Measurements from ENCODE around the gene COX7A2L. TPM values are rescaled to one million over a fixed set of nuclear protein-coding genes. Genes with fewer than 3 reads are reported as not detected.

COX7A2L gene
- total and polyA plus RNA-seq, 2 experiments from 2014 or later = 112 to 149 TPM

GRCh38 chr2:42340045-42340937 lies 20.7 kb downstream of the COX7A2L start:
- H3K79me2 ChIP-seq (replicated peaks; ENCODE audit: insufficient read depth) = peaks cover 29% of the 10 kb centered on the region
- no peak for TF ChIP-seq EZH2 (IDR thresholded peaks at IDR 0.05; ENCODE audit: low read depth, unreplicated experiment)
- no peak for TF ChIP-seq EZH2phosphoT487 (IDR thresholded peaks at IDR 0.05; ENCODE audit: unreplicated experiment)
- no peak for TF ChIP-seq CREB1 (CRISPR knock-in tag; IDR thresholded peaks at IDR 0.05; ENCODE audit: low read depth)
- no peak for TF ChIP-seq JUNB (IDR thresholded peaks at IDR 0.05; ENCODE audit: unreplicated experiment)
- no peak for TF ChIP-seq ZNF331 (CRISPR knock-in tag; IDR thresholded peaks at IDR 0.05; ENCODE audit: low read depth)
- TF ChIP-seq STAT1 (IDR thresholded peaks at IDR 0.05; ENCODE audit: unreplicated experiment) = no peak
- H2AFZ ChIP-seq = no peak overlapping the region
- H3K9me2 ChIP-seq (ENCODE audit: insufficient read depth) = no peaks in the 10 kb centered on the region
- H3K36me3 Mint-ChIP-seq (ENCODE audit: low read depth) = peaks cover 18% of the 10 kb centered on the region
- no peak overlapping the region for H3K4me3 ChIP-seq
- H3F3A ChIP-seq (replicated peaks; ENCODE audit: low read depth) = 0 out of 2 replicates have a peak, but pooled peaks cover 3% of the 10 kb centered on the region
- H3K4me1 Mint-ChIP-seq = peaks cover 18% of the 10 kb centered on the region
- ATAC-seq = no peak
- no peaks in the 10 kb centered on the region for H3K27me3 ChIP-seq (ENCODE audit: insufficient read depth)
- no peaks in the 10 kb centered on the region; the same call in 1 of the 2 replicates for H3K4me1 ChIP-seq (ENCODE audit: insufficient read depth)
- H3K36me3 ChIP-seq (ENCODE audit: insufficient read depth) = no peaks in the 10 kb centered on the region
- H3K27me3 Mint-ChIP-seq (ENCODE audit: insufficient read depth, low read depth, poor library complexity) = peaks cover 23% of the 10 kb centered on the region
- no peak overlapping the region for H3K27ac ChIP-seq (ENCODE audit: low read depth)
- no peaks in the 10 kb centered on the region for H3K9me3 Mint-ChIP-seq
- no peak overlapping the region for H3K4me2 ChIP-seq
- H3K4me3 Mint-ChIP-seq = no peak overlapping the region
- no peak for DNase-seq (ENCODE audit: low spot score)
- peak overlapping the region; percentile 53 for H3K27ac Mint-ChIP-seq
- H4K20me1 ChIP-seq (replicated peaks; ENCODE audit: insufficient read depth) = peaks cover 15% of the 10 kb centered on the region

GRCh38 chr2:42339191-42339912 lies 21.7 kb downstream of the COX7A2L start:
- no peak for TF ChIP-seq ZNF331 (CRISPR knock-in tag; IDR thresholded peaks at IDR 0.05; ENCODE audit: low read depth)
- no peak for TF ChIP-seq ZNF114 (CRISPR knock-in tag; IDR thresholded peaks at IDR 0.05)
- TF ChIP-seq POLR2AphosphoS5 (IDR thresholded peaks at IDR 0.05; ENCODE audit: low read depth) = no peak
- 0 out of 4 replicates have a peak, but pooled peaks have one; percentile 19 to 25 for TF ChIP-seq CTCF (conservative IDR thresholded peaks at IDR 0.05; ENCODE audit: low read depth in 2 of 2)
- no peak for TF ChIP-seq REST (IDR thresholded peaks at IDR 0.05; ENCODE audit: unreplicated experiment)
- no peak for TF ChIP-seq CREB1 (CRISPR knock-in tag; IDR thresholded peaks at IDR 0.05; ENCODE audit: low read depth)
- TF ChIP-seq EZH2 (IDR thresholded peaks at IDR 0.05; ENCODE audit: low read depth, unreplicated experiment) = no peak
- no peak for TF ChIP-seq NANOG (IDR thresholded peaks at IDR 0.05; ENCODE audit: borderline replicate concordance)
- Histone ChIP-seq H3K4me3 (no peak overlapping the region), H3K4me2 (no peak overlapping the region), H3F3A (replicated peaks; ENCODE audit: low read depth) (0 out of 2 replicates have a peak, but pooled peaks cover 3% of the 10 kb centered on the region), H2AFZ (no peak overlapping the region), H3K79me2 (replicated peaks; ENCODE audit: insufficient read depth) (peaks cover 25% of the 10 kb centered on the region), H3K27ac (ENCODE audit: low read depth) (0 out of 2 replicates have a peak overlapping the region, but pooled peaks have one; percentile 39), H3K36me3 (ENCODE audit: insufficient read depth) (no peaks in the 10 kb centered on the region), H3K9me2 (ENCODE audit: insufficient read depth) (no peaks in the 10 kb centered on the region), H3K4me1 (ENCODE audit: insufficient read depth) (no peaks in the 10 kb centered on the region; the same call in 1 of the 2 replicates), H4K20me1 (replicated peaks; ENCODE audit: insufficient read depth) (peaks cover 15% of the 10 kb centered on the region), H3K27me3 (ENCODE audit: insufficient read depth) (no peaks in the 10 kb centered on the region)
- Mint-ChIP-seq H3K4me3 (no peak overlapping the region), H3K36me3 (ENCODE audit: low read depth) (peaks cover 17% of the 10 kb centered on the region), H3K9me3 (no peaks in the 10 kb centered on the region), H3K27ac (peak overlapping the region; percentile 53), H3K4me1 (peaks cover 18% of the 10 kb centered on the region), H3K27me3 (ENCODE audit: insufficient read depth, low read depth, poor library complexity) (peaks cover 23% of the 10 kb centered on the region)
- DNase-seq (ENCODE audit: low spot score) (peak; percentile 73), ATAC-seq (peak; percentile 82)
